A549 (cell line): ENCODE measurements around the gene PIWIL4. TPM values are rescaled to one million over a fixed set of nuclear protein-coding genes. Genes with fewer than 3 reads are reported as not detected.

Experiments
- ATAC-seq, 2 experiments: fragments of 200-7000 bp in 1 of 2; fragments of >200 bp in 1 of 2; cut with Nextera tagmentation in 1 of 2; cut with Tn5 transposase in 1 of 2; 3 replicates each; pipeline versions ENCODE4 v1.8.0 to v1.9.1; 2018 to 2020; ENCODE audit warnings: mild to moderate bottlenecking in 1 of 2, moderate library complexity in 1 of 2
- CTCF ChIA-PET: fragments of 300-600 bp; sonication (Branson Sonifier 250); formaldehyde crosslinking; extraction: SDS; loops from one replicate; lab custom pipeline; 2021; ENCODE audit warnings: antibody characterized with exemption, inconsistent platforms; lab: Yijun Ruan, JAX
- POLR2A ChIA-PET: fragments of 350-600 bp; formaldehyde crosslinking; extraction: SDS; loops from one replicate; lab custom pipeline; 2021; ENCODE audit warnings: antibody characterized with exemption, inconsistent platforms; lab: Yijun Ruan, JAX
- DNase-seq, 2 experiments: peaks; one replicate each; pipeline versions ENCODE4 v3.0.0 to v3.0.0-alpha.2; 2011 to 2016; ENCODE audit warnings: low read depth in 1 of 2, low spot score in 1 of 2
- FAIRE-seq: peaks from 2 replicates; lab custom pipeline; 2011; peaks lifted over from hg19 to GRCh38; lab: Jason Lieb, UNC
- H3K27ac ChIP-seq, 2 experiments: fragments of >200 bp; sonication (Bioruptor Twin); formaldehyde crosslinking; 3 replicates each; pipeline ENCODE4 v1.5.1; 2016 to 2017
- H3K4me1 ChIP-seq: fragments of >200 bp; sonication (Bioruptor Twin); formaldehyde crosslinking; 3 replicates; pipeline ENCODE4 v1.6.1; 2016
- H3K4me2 ChIP-seq: fragments of >200 bp; sonication (Bioruptor Twin); formaldehyde crosslinking; 3 replicates; pipeline ENCODE4 v1.6.1; 2016
- H3K4me3 ChIP-seq: fragments of >200 bp; sonication (Bioruptor Twin); formaldehyde crosslinking; 3 replicates; pipeline ENCODE4 v1.5.1; 2016
- H3K9me3 ChIP-seq: fragments of >200 bp; sonication (Bioruptor Twin); formaldehyde crosslinking; 3 replicates; pipeline ENCODE4 v1.6.1; 2016
- CBX2 ChIP-seq: fragments of 200-600 bp; sonication (generic); IDR thresholded peaks from 2 replicates; pipeline ENCODE4 v1.6.1; 2016; ENCODE audit warnings: low read depth, mild to moderate bottlenecking, borderline replicate concordance
- CBX8 ChIP-seq: fragments of 200-600 bp; sonication (generic); IDR thresholded peaks from 2 replicates; pipeline ENCODE4 v1.6.1; 2016
- CEBPB ChIP-seq, 2 experiments: fragments of >200 bp in 1 of 2; sonication (Bioruptor Twin) in 1 of 2; formaldehyde crosslinking in 1 of 2; IDR thresholded peaks; 2 replicates each; pipeline ENCODE4 v1.6.1; 2012 to 2016
- CHD2 ChIP-seq: fragments of 150-350 bp; IDR thresholded peaks from 2 replicates; pipeline ENCODE4 v1.6.1; 2014; ENCODE audit warnings: low read length; ENCODE audit not compliant: partially characterized antibody
- CHD4 ChIP-seq: fragments of 200-600 bp; sonication (generic); IDR thresholded peaks from 2 replicates; pipeline ENCODE4 v1.6.1; 2016; ENCODE audit warnings: antibody characterized with exemption, mild to moderate bottlenecking, borderline replicate concordance
- CTCF ChIP-seq: fragments of >200 bp; sonication (Bioruptor Twin); formaldehyde crosslinking; IDR thresholded peaks from 3 replicates; pipeline ENCODE4 v1.5.1; 2016
- EHMT2 ChIP-seq: fragments of 200-600 bp; sonication (generic); IDR thresholded peaks from 2 replicates; pipeline ENCODE4 v1.6.1; 2016; ENCODE audit warnings: antibody characterized with exemption, low read depth, mild to moderate bottlenecking, moderate library complexity
- ESRRA ChIP-seq: fragments of 150-350 bp; IDR thresholded peaks from 2 replicates; pipeline ENCODE4 v1.6.1; 2014; ENCODE audit warnings: mild to moderate bottlenecking, low read length, borderline replicate concordance
- JUNB ChIP-seq: fragments of >200 bp; sonication (Bioruptor Twin); formaldehyde crosslinking; IDR thresholded peaks from 2 replicates; pipeline ENCODE4 v1.6.1; 2016
- NR3C1 ChIP-seq: fragments of >200 bp; sonication (Bioruptor Twin); formaldehyde crosslinking; IDR thresholded peaks from 3 replicates; pipeline ENCODE4 v1.6.1; 2017
- POLR2AphosphoS2 ChIP-seq: conservative IDR thresholded peaks from 2 replicates; pipeline ENCODE4 v1.6.1; 2012; ENCODE audit warnings: low read length, improper control_type of control experiment, inconsistent platforms
- REST ChIP-seq: fragments of 200-600 bp; sonication (generic); IDR thresholded peaks from 2 replicates; pipeline ENCODE4 v1.6.1; 2016; ENCODE audit warnings: antibody characterized with exemption, mild to moderate bottlenecking, moderate library complexity
- RFX5 ChIP-seq: fragments of 450-650 bp; IDR thresholded peaks from 2 replicates; pipeline ENCODE4 v1.7.1; 2014; ENCODE audit warnings: antibody characterized with exemption, mild to moderate bottlenecking, moderate library complexity
- RNF2 ChIP-seq: fragments of 200-600 bp; sonication (generic); IDR thresholded peaks from 2 replicates; pipeline ENCODE4 v1.6.1; 2016; ENCODE audit warnings: low read depth, mild to moderate bottlenecking, antibody characterized with exemption, moderate library complexity, borderline replicate concordance
- SREBF2 ChIP-seq: fragments of 450-650 bp; IDR thresholded peaks from 2 replicates; pipeline ENCODE4 v1.6.1; 2014; ENCODE audit warnings: mild to moderate bottlenecking, moderate library complexity
- ZC3H11A ChIP-seq: fragments of 450-650 bp; IDR thresholded peaks from 2 replicates; pipeline ENCODE4 v1.6.1; 2014; ENCODE audit warnings: antibody characterized with exemption, mild to moderate bottlenecking
- ZSCAN20 ChIP-seq: fragments of 250-450 bp; sonication (Bioruptor Pico); IDR thresholded peaks from 2 replicates; pipeline ENCODE4 v1.8.0; 2022; ENCODE audit warnings: mild to moderate bottlenecking, moderate library complexity
- WGBS: methylation state at CpG from one replicate; pipeline ENCODE4 v1.1.6; 2017; ENCODE audit errors: missing lambda C conversion rate; 5-methylcytosine and 5-hydroxymethylcytosine counted together
- polyA plus RNA-seq, 4 experiments: library from polyadenylated mRNA; depleted of rRNA in 3 of 4; stranded (reverse); fragments of >200 nt; fragmentation: RNase III in 1 of 4; extraction: RNeasy Plus Mini Kit Qiagen cat#74134 plus additional on column Dnase treatment in 1 of 4; gene quantifications; 2 replicates in 3 of 4; 3 replicates in 1 of 4; pipeline ENCODE4 v1.2.3, GENCODE V29; 2011 to 2017

Gene PIWIL4
- polyA plus RNA-seq, 2 of the 4 experiments (the other 2 are of a cell fraction): 0.28 to 0.35 TPM

DNA sequence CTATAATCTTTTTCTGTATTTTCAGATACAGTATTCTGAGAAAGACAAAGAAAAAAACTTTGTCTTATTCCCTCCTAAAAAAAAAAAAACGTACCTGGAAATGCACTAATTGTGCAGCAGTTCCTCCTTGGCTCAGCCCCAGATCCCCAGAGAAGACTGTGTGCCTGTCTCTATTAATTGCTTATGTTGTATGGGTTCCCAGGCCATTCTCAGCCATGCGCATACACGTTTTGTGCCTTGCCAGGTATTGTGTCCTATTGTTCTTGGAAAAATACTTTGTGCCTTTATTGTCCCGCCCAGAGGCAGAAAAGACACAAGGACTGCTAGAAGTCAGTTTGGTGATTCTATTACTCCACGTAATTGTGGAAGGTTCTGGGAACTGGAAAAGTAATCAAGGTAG, 91.2 kb downstream of the PIWIL4 start:
- ChIA-PET POLR2A (no interaction called here), CTCF (no interaction called here)
- FAIRE-seq (no peak), ATAC-seq (no peak), DNase-seq (no peak)
- WGBS: 39% methylated on average over 5 of the region's 5 CpGs
- H3K9me3 ChIP-seq: no peaks in the 10 kb centered on the region
- no peak for TF ChIP-seq CBX2
- no peak for TF ChIP-seq CTCF
- no peak for TF ChIP-seq RNF2
- no peak for TF ChIP-seq ESRRA
- TF ChIP-seq ZSCAN20 (CRISPR knock-in tag): no peak
- no peak overlapping the region for H3K27ac ChIP-seq
- H3K4me3 ChIP-seq: no peak overlapping the region
- H3K4me1 ChIP-seq: no peaks in the 10 kb centered on the region
- no peak overlapping the region for H3K4me2 ChIP-seq

DNA sequence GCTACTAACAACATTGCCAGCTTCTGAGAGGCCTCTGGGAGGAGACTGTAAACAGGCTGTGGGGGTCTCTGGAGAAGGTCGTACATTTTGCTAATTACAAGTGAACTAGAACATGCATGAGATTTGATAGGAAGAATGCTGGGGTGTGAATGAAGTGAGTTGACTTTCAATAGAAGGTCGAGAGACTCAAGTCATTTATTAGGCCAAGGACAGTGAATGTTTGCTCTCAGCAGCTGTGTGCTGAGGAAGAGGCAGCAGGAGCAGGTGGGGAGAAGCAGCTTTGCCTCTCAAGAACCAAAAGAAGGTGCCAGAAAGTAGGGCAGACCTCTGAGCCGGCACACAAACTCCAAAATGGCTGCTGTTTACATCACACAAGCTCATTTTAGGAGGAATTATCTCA, 91.7 kb downstream of the PIWIL4 start:
- no peak overlapping the region for H3K27ac ChIP-seq
- no peak for ATAC-seq
- DNase-seq: no peak
- H3K4me3 ChIP-seq: no peak overlapping the region
- no peak overlapping the region for H3K4me2 ChIP-seq
- no peaks in the 10 kb centered on the region for H3K9me3 ChIP-seq
- CTCF ChIA-PET: no interaction called here
- no peaks in the 10 kb centered on the region for H3K4me1 ChIP-seq
- POLR2A ChIA-PET: no interaction called here
- no peak for FAIRE-seq
- 32% methylated on average over 3 of the region's 3 CpGs for WGBS
- TF ChIP-seq CBX8 (no peak), POLR2AphosphoS2 (no peak), EHMT2 (no peak), SREBF2 (no peak), CHD4 (no peak), NR3C1 (no peak), CHD2 (no peak), REST (no peak), JUNB (no peak), ZC3H11A (no peak), CTCF (no peak), RFX5 (no peak)

DNA sequence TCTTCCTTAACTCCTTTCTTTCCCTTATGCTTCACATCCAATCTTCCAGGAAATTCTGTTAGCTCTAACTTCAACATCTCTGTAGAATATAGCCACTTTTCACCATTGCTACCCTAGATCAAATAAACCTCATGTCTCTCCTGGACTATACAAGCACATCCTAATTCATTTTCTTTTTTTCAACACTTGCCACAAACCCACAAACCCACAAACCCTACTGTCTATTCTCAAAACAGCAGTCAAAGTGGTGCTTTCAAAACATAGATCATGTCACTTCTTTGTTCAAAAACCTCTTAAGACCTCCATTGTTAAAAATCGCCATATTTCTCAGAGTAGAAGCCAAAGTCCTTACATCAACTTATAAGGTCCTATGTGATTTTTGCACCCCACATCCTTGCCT, 94.3 kb downstream of the PIWIL4 start:
- no peak for ATAC-seq
- H3K4me2 ChIP-seq: no peak overlapping the region
- 41% methylated on average over 1 of the region's 1 CpG for WGBS
- no peak for DNase-seq
- FAIRE-seq: no peak
- POLR2A ChIA-PET: no interaction called here
- TF ChIP-seq CHD4: no peak
- TF ChIP-seq ESRRA: no peak
- TF ChIP-seq CEBPB (IDR thresholded peaks at IDR 0.05): no peak
- no peak overlapping the region for H3K4me3 ChIP-seq
- CTCF ChIA-PET: no interaction called here
- H3K4me1 ChIP-seq: no peaks in the 10 kb centered on the region
- H3K9me3 ChIP-seq: no peaks in the 10 kb centered on the region
- H3K27ac ChIP-seq: no peak overlapping the region
